ENCODE data around the gene SPATS2. TPM values are rescaled to one million over a fixed set of nuclear protein-coding genes. Genes with fewer than 3 reads are reported as not detected.

The SPATS2 gene
- total and polyA plus RNA-seq, 7 experiments from 2014 or later, result 3.0 to 9.8 (median 7.8) TPM

- Mint-ChIP-seq H3K9me3 (no peaks in the 10 kb centered on the region), H3K4me3 (no peak overlapping the region), H3K27ac (no peak overlapping the region), H3K4me1 (peaks cover 0 to 7% (median 2%) of the 10 kb centered on the region in 7 donors), H3K36me3 (peaks cover 0 to 15% (median 4%) of the 10 kb centered on the region in 5 donors), H3K27me3 (no peaks in the 10 kb centered on the region)
- DNase-seq (no peak), ATAC-seq (no peak)
- no peaks in the 10 kb centered on the region for H3K9me3 ChIP-seq (ENCODE audit: control insufficient read depth in 2 of 3, low read length in 3 of 3)
- H3K4me3 ChIP-seq (ENCODE audit: low read length), result no peak overlapping the region
- H3K36me3 ChIP-seq (ENCODE audit: control insufficient read depth in 2 of 3, insufficient read depth in 3 of 3, low read length in 3 of 3), result peaks cover 0 to 5% (median 0%) of the 10 kb centered on the region in 3 experiments
- ChIA-PET POLR2A (no interaction called here), CTCF (interaction anchor here (0.8 kb wide), 1 partner anchor 30 kb away, joined by 4 read pairs; no protein-coding TSS in a partner anchor)
- H3K4me1 ChIP-seq (ENCODE audit: control insufficient read depth in 2 of 2, insufficient read depth in 2 of 2, low read length in 2 of 2), result no peaks in the 10 kb centered on the region
- intact Hi-C loops (cut with micrococcal nuclease), result no loop called here
- H3K27me3 ChIP-seq (ENCODE audit: control insufficient read depth in 2 of 2, insufficient read depth in 2 of 2, low read length in 2 of 2), result no peaks in the 10 kb centered on the region
- no peak overlapping the region for H3K27ac ChIP-seq (ENCODE audit: low read depth, low read length)
These were observed 116.4 kb downstream of the SPATS2 start for GRCh38 chr12:49483619-49484018.

- DNase-seq (no peak), ATAC-seq (no peak)
- H3K9me3 Mint-ChIP-seq, result no peaks in the 10 kb centered on the region
- H3K36me3 Mint-ChIP-seq, result peaks cover 0 to 21% (median 7%) of the 10 kb centered on the region in 5 donors
- Histone ChIP-seq H3K27me3 (ENCODE audit: control insufficient read depth in 2 of 2, insufficient read depth in 2 of 2, low read length in 2 of 2) (no peaks in the 10 kb centered on the region), H3K9me3 (ENCODE audit: control insufficient read depth in 2 of 3, low read length in 3 of 3) (no peaks in the 10 kb centered on the region), H3K4me3 (ENCODE audit: low read length) (no peak overlapping the region), H3K27ac (ENCODE audit: low read depth, low read length) (no peak overlapping the region), H3K4me1 (ENCODE audit: control insufficient read depth in 2 of 2, insufficient read depth in 2 of 2, low read length in 2 of 2) (no peaks in the 10 kb centered on the region), H3K36me3 (ENCODE audit: control insufficient read depth in 2 of 3, insufficient read depth in 3 of 3, low read length in 3 of 3) (peaks cover 0 to 5% (median 0%) of the 10 kb centered on the region in 3 experiments)
- POLR2A ChIA-PET, result no interaction called here
- CTCF ChIA-PET, result interaction anchor here (0.7 kb wide), 2 partner anchors 18 to 193 kb away, joined by 3 to 5 read pairs; partner anchors contain the start of gene PRPH
- no peaks in the 10 kb centered on the region for H3K27me3 Mint-ChIP-seq
- H3K4me3 Mint-ChIP-seq, result no peak overlapping the region
- H3K27ac Mint-ChIP-seq, result no peak overlapping the region
- intact Hi-C loops (cut with micrococcal nuclease), result no loop called here
- H3K4me1 Mint-ChIP-seq, result peaks cover 0 to 7% (median 0%) of the 10 kb centered on the region in 7 donors
These were observed 120.3 kb downstream of the SPATS2 start for GRCh38 chr12:49487605-49488004.

- no peaks in the 10 kb centered on the region for H3K4me1 Mint-ChIP-seq
- ATAC-seq (no peak), DNase-seq (no peak)
- no peaks in the 10 kb centered on the region for H3K9me3 ChIP-seq (ENCODE audit: control insufficient read depth in 2 of 3, low read length in 3 of 3)
- no peak overlapping the region for H3K27ac Mint-ChIP-seq
- intact Hi-C loops (cut with micrococcal nuclease), result no loop called here
- no peaks in the 10 kb centered on the region for H3K27me3 ChIP-seq (ENCODE audit: control insufficient read depth in 2 of 2, insufficient read depth in 2 of 2, low read length in 2 of 2)
- H3K27ac ChIP-seq (ENCODE audit: low read depth, low read length), result no peak overlapping the region
- H3K36me3 Mint-ChIP-seq, result peaks cover 0 to 18% (median 5%) of the 10 kb centered on the region in 5 donors
- H3K27me3 Mint-ChIP-seq, result no peaks in the 10 kb centered on the region
- CTCF ChIA-PET, result no interaction called here
- no peak overlapping the region for H3K4me3 Mint-ChIP-seq
- H3K4me1 ChIP-seq (ENCODE audit: control insufficient read depth in 2 of 2, insufficient read depth in 2 of 2, low read length in 2 of 2), result no peaks in the 10 kb centered on the region
- POLR2A ChIA-PET, result no interaction called here
- H3K9me3 Mint-ChIP-seq, result no peaks in the 10 kb centered on the region
- H3K4me3 ChIP-seq (ENCODE audit: low read length), result no peak overlapping the region
- peaks cover 0 to 5% (median 0%) of the 10 kb centered on the region in 3 experiments for H3K36me3 ChIP-seq (ENCODE audit: control insufficient read depth in 2 of 3, insufficient read depth in 3 of 3, low read length in 3 of 3)
These were observed 121.9 kb downstream of the SPATS2 start for GRCh38 chr12:49489154-49489553.

GRCh38 chr12:49489720-49490119 lies 122.5 kb downstream of the SPATS2 start:
- Mint-ChIP-seq H3K36me3 (peaks cover 0 to 16% (median 2%) of the 10 kb centered on the region in 5 donors), H3K4me3 (no peak overlapping the region), H3K27ac (no peak overlapping the region), H3K4me1 (no peaks in the 10 kb centered on the region), H3K27me3 (no peaks in the 10 kb centered on the region), H3K9me3 (no peaks in the 10 kb centered on the region)
- no peaks in the 10 kb centered on the region for H3K9me3 ChIP-seq (ENCODE audit: control insufficient read depth in 2 of 3, low read length in 3 of 3)
- no peak overlapping the region for H3K27ac ChIP-seq (ENCODE audit: low read depth, low read length)
- H3K4me1 ChIP-seq (ENCODE audit: control insufficient read depth in 2 of 2, insufficient read depth in 2 of 2, low read length in 2 of 2), result no peaks in the 10 kb centered on the region
- intact Hi-C loops (cut with micrococcal nuclease), result no loop called here
- H3K27me3 ChIP-seq (ENCODE audit: control insufficient read depth in 2 of 2, insufficient read depth in 2 of 2, low read length in 2 of 2), result no peaks in the 10 kb centered on the region
- peaks cover 0 to 5% (median 0%) of the 10 kb centered on the region in 3 experiments for H3K36me3 ChIP-seq (ENCODE audit: control insufficient read depth in 2 of 3, insufficient read depth in 3 of 3, low read length in 3 of 3)
- no peak for ATAC-seq
- DNase-seq, result no peak
- ChIA-PET POLR2A (no interaction called here), CTCF (no interaction called here)
- no peak overlapping the region for H3K4me3 ChIP-seq (ENCODE audit: low read length)

- H3K27me3 ChIP-seq (ENCODE audit: control insufficient read depth in 2 of 2, insufficient read depth in 2 of 2, low read length in 2 of 2), result no peaks in the 10 kb centered on the region
- no peaks in the 10 kb centered on the region for H3K9me3 ChIP-seq (ENCODE audit: control insufficient read depth in 2 of 3, low read length in 3 of 3)
- H3K27ac Mint-ChIP-seq, result no peak overlapping the region
- H3K27ac ChIP-seq (ENCODE audit: low read depth, low read length), result no peak overlapping the region
- no peaks in the 10 kb centered on the region for H3K4me1 Mint-ChIP-seq
- ChIA-PET POLR2A (no interaction called here), CTCF (interaction anchor here (0.8 kb wide), 1 partner anchor 49 kb away, joined by 5 read pairs; no protein-coding TSS in a partner anchor)
- no peak for DNase-seq
- intact Hi-C loops (cut with micrococcal nuclease), result no loop called here
- H3K4me1 ChIP-seq (ENCODE audit: control insufficient read depth in 2 of 2, insufficient read depth in 2 of 2, low read length in 2 of 2), result no peaks in the 10 kb centered on the region
- no peaks in the 10 kb centered on the region for H3K27me3 Mint-ChIP-seq
- H3K36me3 ChIP-seq (ENCODE audit: control insufficient read depth in 2 of 3, insufficient read depth in 3 of 3, low read length in 3 of 3), result no peaks in the 10 kb centered on the region
- H3K36me3 Mint-ChIP-seq, result peaks cover 0 to 19% (median 7%) of the 10 kb centered on the region in 5 donors
- H3K9me3 Mint-ChIP-seq, result no peaks in the 10 kb centered on the region
- ATAC-seq, result no peak
- no peak overlapping the region for H3K4me3 Mint-ChIP-seq
- no peak overlapping the region for H3K4me3 ChIP-seq (ENCODE audit: low read length)
These were observed 124.6 kb downstream of the SPATS2 start for GRCh38 chr12:49491823-49492222.

- no peaks in the 10 kb centered on the region for H3K27me3 Mint-ChIP-seq
- Histone ChIP-seq H3K4me1 (ENCODE audit: control insufficient read depth in 2 of 2, insufficient read depth in 2 of 2, low read length in 2 of 2) (no peaks in the 10 kb centered on the region), H3K9me3 (ENCODE audit: control insufficient read depth in 2 of 3, low read length in 3 of 3) (no peaks in the 10 kb centered on the region), H3K36me3 (ENCODE audit: control insufficient read depth in 2 of 3, insufficient read depth in 3 of 3, low read length in 3 of 3) (no peaks in the 10 kb centered on the region), H3K27ac (ENCODE audit: low read depth, low read length) (no peak overlapping the region), H3K27me3 (ENCODE audit: control insufficient read depth in 2 of 2, insufficient read depth in 2 of 2, low read length in 2 of 2) (no peaks in the 10 kb centered on the region), H3K4me3 (ENCODE audit: low read length) (no peak overlapping the region)
- POLR2A ChIA-PET, result no interaction called here
- intact Hi-C loops (cut with micrococcal nuclease), result no loop called here
- CTCF ChIA-PET, result no interaction called here
- no peaks in the 10 kb centered on the region for H3K4me1 Mint-ChIP-seq
- DNase-seq (no peak), ATAC-seq (no peak)
- H3K9me3 Mint-ChIP-seq, result no peaks in the 10 kb centered on the region
- peaks cover 0 to 28% (median 9%) of the 10 kb centered on the region in 5 donors for H3K36me3 Mint-ChIP-seq
- no peak overlapping the region for H3K27ac Mint-ChIP-seq
- H3K4me3 Mint-ChIP-seq, result no peak overlapping the region
These were observed 126.6 kb downstream of the SPATS2 start for GRCh38 chr12:49493900-49494299.
